HG03378 (cell line): ENCODE results near the gene LRIG1.

Experiments used
- ATAC-seq: cut with Tn5 transposase; IDR thresholded peaks from one replicate; pipeline ENCODE4 v1.9.1; 2021; ENCODE audit warnings: mild to moderate bottlenecking, moderate library complexity; ENCODE audit not compliant: unreplicated experiment

Gene LRIG1

DNA sequence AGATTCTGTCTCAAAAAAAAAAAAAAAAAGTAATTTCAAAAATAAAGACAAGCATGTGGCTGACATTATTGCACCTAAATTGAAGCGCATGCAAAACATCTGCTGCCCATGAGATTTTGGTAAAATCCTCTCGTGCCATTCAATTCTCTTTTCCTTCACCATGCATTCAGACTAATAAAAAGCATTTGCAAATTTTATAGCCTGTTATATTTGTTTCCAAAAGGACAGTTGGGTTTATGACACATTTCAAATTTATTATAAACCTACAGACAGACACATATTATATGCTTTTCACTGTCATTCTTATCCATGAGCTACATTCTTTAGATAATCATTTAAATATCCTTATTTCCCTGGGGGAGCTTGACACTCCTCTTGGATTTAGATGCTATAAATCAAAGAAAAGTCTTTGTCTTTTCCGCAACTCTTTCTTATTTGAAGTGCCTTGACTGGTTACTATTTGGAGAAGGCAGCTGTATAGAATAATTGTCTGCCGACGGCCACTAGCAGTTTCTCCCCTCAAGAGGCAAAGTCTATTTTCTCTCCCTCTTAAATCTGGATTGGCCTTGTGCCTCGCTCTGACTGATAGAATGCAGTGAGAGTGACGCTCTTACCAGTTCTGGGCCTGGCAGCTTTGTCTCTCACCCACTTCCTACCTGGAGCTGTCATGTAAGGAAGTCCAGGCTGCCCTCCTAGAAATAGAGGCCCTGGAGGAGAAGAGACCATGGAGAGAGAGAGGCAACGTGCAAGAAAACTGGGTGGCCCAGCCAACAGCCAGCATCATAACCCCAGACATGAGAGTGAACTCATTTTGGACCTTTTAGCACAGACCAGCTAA lies 6.8 kb upstream of the LRIG1 start:
- no peak for ATAC-seq

DNA sequence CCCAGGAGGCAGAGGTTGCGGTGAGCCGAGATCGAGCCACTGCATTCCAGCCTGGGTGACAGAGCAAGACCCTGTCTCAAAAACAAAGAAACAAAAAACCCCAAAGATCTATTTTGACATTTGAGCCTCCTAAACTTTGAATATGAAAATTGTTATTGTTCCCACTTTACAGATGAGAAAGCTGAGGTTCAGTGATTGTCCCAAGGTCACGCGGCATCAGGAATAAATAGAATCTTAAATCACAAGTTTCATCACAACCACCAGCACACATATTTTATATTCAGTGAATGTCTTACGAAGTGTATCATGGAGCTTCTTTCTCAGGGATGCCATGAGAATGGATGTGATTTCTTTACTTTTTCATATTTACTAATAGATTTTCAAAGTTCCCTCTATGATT lies 5.3 kb upstream of the LRIG1 start:
- ATAC-seq = no peak

DNA sequence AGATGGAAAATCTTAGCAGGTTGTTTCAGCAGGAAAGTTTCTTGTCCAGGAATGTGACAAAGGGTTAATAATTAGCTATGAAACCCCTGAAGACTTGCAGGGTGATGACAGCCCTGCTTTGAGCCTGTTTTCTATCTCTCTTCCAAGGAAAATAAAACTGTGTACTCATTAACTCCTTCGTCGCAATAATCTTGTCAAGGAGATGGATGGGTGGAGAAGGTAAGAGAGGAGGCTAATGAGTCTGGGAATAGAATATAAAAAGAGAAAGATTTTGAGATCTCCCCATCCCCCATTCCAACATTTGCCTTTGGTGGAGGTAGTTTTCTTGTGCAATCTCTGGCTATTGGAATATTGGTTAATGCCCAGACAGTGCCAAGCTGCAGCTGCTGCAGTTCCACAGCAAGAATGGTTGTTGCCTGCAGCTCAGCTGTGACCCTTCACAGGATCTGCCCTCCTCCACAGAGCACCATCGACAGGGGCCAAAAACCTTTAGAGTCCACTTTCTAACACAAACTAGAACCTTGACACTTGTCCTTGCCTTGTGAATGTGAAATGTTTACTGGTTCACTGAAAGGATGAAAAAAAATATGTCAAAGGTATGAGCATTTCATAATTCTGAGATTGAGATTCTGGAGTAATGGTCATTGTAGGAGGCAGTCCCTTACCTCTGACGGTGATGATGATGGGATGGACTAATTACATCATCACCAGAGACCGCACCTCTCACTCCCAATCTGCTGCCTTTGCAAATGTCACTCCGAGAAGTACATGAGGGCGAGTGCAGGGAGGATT lies 4.2 kb upstream of the LRIG1 start:
- no peak for ATAC-seq

DNA sequence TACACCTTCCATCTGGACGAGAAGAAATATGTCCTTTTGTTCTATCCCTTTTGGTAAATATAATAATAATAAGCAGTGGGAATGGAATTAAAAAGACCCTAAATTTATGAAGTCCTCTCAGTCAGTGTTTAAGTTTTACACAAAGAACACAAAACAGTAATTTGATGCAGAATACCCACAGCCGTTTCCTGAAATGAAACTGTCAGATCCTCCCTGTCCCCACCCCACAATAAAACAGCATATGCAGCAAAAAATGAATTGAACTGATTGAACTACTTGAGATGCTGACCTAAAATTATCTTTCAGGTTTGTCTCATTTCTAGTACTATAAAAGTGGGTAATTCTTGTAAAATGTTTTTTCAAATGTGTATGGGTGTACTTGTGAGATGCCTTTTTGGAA lies 2.2 kb upstream of the LRIG1 start:
- ATAC-seq = no peak

DNA sequence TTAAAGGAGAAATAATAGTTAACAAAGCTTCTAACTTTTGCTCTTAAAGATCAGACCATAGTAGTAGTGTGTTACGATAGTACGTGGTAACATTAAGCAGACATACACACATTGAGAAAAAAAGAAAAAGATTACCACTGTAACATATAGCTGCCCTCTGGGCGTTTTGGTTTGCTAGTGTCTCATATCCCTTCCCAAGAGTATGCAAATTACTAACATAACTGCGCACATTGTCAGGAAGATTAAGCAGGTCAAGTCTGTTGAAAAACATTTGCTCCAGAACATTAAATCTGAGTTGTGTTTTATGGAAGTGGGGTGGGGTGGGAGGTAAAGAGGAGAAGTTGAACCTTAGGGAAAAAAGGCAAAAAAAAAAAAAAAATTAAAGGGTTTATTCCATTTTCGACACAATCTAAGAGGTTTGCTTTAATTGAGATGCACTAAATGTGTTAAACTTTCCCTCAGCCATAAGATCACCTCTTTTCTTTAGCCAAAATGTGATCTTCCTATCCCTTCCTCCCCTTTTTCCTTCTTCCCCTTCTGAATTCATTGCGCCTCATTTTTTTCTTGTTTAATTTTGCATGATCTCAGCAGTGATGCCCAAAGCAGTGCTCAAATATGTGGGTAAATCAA lies 1.5 kb upstream of the LRIG1 start:
- ATAC-seq = no peak

DNA sequence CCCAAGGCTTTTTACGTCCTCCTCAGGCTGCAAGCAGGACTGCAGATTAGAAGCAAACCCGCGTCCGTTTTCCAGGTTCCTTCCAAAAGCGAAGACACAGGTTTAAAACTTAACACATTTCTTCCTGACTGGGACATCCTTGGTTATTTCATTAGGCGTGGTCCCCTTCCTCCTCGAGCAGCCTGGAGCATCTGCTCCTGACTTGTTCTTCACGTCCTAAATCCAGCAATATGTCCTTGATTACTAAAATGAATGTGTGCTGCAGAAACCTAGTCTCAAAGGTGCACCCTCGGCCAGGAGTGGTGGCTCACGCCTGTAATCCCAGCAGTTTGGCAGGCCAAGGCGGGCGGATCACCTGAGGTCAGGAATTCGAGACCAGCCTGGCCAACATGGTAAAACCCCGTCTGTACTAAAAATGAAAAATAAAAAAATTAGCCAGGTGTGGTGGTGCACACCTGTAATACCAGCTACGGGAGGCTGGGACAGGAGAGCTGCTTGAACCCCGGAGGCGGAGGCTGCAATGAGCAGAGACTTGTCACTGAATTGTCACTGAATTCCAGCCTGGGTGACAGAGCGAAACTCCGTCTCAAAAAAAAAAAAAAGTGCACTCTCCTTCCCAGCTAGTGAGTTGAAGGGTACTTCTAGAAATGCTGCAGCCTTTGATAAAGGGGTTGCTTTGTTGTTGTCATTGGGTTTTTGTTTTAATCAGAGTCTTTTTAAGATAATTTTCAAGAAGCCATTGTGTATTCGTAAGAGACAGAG lies 842 bp upstream of the LRIG1 start:
- ATAC-seq = no peak

DNA sequence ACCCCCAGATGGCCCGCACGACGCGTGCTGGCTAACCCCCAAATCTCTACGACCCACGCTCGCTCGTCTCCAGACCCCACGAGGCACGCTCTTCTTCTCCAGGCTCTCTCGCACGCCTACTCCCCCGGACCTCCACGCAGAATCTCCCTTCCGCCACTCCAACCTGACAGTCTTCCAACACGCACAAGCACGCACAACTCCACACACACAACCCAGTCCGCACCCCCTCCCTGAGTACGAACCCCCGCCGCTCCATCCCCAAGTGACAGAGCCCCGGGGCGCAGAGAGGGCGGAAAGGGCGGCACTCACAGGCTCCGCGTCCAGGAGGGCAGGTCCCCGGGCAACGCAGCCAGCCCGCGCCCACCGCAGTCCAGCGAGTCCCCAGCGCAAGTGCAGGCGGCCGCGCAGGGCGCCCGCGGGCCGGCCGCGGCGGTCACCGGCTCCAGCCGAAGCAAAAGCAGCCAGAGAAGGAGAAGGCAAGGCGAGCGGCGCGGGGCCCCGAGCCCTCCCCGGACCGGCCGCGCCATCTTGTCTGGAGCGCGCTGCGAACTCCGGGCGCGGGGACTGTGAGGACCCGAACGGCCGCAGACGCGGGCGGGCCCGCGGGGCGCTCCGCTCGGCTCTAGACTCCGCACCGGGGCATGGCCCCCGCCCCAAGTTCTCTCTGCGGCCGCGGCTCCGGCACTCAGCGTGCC lies 794 bp downstream of the LRIG1 start:
- no peak for ATAC-seq

DNA sequence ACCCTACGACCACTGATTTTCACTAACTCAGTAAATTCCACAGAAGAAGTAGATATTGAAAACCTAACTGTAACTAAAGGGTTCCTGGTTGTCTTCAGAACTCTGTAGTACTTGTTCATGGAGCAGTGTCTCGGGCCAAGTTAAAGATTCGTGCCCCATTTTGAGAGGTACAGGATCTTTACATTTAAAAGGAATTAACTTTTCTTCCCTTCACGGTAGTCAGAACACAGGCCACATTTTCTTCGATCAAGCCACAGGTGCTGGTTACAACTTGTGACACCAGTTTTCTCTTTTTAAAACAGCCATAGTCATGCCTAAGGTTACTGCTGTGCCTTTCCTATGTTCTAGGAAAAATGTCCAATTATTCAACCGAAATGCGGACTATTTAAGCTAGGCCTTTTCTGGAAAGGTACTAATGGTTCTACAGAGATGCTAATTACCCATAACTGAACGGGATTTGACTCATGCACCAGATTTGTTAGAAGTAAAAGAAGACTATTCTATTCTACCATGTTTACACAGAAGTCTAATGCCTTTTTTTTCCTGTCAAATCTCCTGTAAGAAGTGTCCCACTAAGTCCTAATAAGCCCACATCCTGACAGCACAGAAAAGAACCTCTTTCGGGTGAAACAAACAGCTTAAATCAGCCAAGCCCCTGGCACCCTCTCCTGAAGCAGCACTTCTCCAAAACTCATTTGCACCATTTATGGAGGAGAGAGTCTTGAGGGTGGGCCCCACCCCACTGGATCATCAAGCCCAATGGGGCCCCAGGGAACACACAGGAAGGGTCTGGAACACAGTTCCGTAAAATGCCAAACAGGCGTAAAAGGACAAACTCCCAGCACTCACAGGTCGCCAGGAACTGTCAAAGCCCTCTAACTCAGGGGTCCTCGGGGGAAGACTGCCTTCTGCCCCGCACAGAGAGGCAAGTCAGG lies 1.9 kb downstream of the LRIG1 start:
- ATAC-seq = no peak

DNA sequence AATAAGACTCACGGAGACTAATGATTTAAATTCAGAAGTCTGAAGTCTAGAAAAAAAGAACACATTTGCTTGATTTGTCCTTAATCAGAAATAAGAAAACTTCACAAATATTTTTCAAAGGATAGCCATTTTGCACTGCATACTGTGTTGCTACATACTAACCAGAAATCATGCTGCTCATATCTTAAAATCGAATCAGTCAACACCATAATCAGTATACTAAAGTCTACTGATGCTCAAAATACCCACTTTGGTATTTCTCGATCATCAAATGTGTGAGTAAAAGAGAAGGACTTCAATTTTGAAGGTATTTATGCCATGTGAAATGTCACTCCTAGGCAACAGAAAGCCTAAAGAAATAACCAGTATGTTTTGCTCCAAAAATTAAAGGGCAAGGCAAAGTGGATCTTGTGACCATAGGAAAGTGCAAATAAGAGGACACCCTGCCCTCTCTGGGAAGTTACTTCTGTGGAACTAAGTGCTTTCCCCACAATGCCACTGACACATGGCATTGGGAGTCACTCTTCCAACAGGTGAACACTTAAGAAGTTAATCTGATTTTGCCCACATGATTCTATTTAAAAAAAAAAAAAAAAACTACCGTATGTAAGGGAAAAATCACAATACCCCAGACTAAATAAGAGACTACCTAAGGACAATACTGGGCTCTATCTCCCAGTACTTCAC lies 2.7 kb downstream of the LRIG1 start:
- ATAC-seq = no peak

DNA sequence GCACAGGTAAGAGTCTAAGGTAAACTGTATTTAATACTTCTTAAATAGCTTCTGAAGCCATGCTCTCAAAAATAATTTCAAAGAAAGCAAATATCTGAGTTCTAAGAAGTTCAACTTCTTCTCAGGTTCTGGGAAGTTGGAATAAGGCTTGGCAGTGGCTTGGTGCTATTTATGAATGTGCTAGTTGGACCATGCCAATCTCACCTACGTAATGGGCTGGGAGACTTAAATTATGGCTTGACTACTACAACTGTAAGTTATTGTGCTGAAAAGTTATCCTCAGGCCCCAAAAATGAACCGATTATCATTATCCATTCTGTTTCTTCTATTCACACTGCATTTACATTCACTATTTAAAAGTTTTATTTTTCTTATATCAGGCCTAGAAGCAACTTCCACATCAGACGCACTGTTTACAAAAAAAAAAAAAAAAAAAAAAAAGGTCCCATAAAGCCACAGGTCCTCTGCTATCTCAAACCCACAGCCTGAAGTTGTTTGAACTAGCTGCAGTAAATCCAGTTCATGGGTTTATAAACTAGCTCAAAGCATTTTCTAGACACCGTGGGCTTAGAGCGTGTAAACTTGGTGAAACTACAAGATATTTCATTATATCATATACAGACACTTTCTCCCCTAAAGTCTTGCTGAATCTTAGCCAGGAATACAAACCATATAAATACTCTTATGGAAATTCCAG lies 3.4 kb downstream of the LRIG1 start:
- ATAC-seq = no peak

DNA sequence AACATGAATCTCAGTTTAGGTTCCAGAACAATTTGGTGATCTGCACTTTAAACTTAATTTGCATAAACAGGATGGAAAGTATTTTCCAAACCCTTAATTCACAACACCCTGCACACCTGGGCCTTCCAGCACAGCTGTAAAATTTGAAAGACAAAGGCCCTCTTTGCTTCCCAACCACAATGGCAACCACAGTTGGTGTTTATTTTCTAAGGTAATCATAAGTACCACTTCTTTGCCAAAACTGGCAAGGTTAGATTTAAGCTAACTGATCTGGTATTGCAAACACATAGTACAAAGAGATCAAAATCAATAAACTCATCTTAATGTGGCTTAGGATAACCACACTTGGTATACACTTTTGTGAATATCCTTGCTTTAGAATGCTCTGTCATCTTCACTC lies 4.1 kb downstream of the LRIG1 start:
- ATAC-seq = no peak

DNA sequence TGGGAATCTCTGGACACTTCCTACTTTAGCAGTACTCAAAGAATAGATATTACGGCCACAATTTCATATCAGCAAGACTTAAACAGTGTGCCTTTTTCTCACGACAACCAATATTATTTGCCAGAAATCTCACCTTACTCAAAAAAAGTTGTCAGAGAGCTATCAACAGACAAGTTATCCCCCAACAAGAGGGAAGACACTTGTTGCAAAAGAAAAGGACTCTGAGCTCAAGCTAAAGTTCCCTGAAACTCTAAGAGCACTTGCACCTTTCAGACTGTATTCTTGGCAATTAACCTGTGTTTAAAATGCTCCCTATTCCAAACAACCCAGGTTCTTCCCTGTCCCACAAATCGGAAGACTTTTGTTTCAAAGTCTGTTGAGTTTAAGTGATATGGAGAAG lies 4.5 kb downstream of the LRIG1 start:
- ATAC-seq = no peak

DNA sequence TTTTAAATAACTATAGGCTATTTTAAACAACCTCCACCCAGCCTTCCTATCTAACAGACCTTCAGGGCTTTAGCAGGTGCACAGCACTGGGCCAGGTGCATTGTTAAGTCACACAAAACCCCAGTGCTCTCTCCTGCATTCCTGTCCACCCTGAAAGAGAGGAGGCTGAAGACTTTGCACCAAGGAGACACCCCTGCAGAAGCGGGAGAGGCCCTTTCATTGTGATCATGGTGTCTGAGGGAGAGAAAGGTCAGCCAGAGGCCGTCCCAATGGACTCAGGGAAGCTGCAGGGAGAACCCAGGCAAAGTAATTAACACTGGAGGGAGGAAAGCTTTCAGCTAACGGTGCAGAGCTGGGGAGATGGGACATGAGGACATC lies 5.2 kb downstream of the LRIG1 start:
- ATAC-seq = no peak

DNA sequence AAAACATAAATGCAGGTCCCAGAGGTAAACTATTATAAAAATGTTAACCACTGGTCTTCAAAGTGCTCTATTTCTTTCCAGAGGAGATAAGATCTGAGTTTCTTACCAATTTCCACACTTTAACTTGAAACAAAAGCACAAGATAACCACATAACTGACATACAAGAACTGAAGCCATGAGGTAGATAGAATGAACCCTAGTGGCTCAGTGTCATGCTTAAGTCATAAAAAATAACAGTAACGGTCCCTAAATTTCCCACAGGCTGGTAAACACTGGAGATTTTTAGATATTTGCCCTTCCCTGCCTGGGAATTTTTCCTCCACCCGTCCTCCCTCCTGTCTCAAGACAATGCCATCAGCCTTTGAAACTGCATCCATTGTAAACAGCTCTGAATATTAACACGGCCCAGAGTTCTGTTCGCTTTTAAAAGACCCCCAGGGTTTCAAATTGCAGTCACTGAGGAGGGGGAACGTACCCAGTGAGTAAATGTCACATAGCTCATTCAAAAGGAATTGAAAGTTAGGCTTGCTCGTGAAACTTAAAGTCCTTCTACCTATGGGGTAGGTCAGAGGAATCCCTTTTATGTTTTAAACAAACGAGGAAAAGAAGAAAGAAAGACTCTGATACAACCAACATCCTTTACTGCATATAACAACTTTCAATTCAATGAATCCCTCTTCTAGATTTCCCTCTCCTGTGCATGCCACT lies 5.7 kb downstream of the LRIG1 start:
- ATAC-seq = no peak

DNA sequence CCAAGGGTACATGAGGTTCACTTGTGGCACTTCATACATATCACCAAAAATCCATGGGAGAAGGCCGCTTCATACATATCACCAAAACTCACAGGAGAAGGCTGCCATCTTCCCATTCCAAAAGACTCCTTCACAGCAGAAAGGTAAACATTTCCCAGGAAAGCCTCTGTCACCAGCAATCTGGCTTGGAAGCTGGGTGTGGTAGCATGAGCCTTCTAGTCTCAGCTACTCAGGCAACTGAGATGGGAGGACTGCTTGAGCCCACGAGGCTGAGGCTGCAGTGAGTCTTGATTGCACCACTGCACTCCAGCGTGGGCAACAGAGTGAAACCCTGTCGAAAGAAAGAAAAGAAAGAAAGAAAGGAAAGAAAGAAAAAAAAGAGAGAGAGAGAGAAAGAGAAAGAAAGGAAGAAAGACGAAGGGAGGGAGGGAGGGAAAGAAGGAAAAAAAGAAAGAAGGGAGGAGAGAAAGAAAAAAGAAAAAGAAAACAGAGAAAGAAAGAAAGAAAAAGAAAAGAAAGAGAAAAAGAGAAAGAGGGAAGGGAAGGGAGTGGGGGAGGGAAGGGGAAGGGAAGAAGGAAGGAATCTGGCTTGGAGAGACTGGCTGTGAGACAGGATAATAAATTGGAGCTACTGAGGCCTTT lies 7.2 kb downstream of the LRIG1 start:
- ATAC-seq = no peak

DNA sequence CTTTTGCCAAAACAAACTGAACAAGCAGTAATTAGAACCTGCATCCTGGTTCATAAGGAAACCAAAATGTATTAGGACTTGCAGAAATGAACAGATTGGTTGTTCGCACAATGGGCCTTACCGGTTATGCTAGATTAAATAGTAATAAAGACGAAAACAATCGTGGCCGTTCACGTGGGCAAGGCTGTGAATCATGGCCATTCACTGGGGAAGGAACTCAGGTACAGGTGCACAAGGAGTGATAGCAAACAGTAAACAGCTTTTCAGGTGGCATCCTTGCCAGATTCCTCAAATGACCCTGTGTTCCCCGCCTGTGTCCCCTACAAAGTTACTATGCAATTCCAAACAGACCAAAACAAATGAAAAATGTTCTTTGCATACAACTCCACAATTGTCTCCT lies 8.2 kb downstream of the LRIG1 start:
- no peak for ATAC-seq

DNA sequence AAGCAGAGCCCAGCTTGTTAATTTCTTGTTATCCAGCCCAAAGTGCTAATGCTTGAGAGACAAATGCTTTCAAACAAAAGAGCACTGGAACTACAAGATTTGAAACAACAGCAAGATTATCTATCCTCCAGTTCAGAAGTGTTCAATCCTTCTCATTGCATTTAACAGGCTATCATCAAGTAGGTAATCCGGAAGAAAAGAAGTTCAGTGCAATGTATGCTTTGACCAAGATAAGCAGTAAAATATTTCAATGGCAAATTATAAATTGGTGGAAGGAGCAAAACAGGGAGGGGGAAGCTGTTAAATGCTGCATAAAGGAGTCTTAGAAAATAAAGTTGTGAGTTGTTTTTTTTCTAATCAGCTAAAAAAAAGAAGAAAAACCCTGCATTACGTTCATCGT lies 8.8 kb downstream of the LRIG1 start:
- no peak for ATAC-seq
